ENCODE measurements around the gene CDK14. TPM values are rescaled to one million over a fixed set of nuclear protein-coding genes. Genes with fewer than 3 reads are reported as not detected.

Gene CDK14
- total RNA-seq, 2 experiments from 2014 or later = 0.05 to 0.27 TPM

GRCh38 chr7:91025906-91026390 is 429.8 kb downstream of the CDK14 start:
- Mint-ChIP-seq H3K4me3 (no peak overlapping the region), H3K9me3 (no peaks in the 10 kb centered on the region), H3K27ac (no peak overlapping the region), H3K4me1 (ENCODE audit: low read depth) (no peaks in the 10 kb centered on the region), H3K36me3 (ENCODE audit: low read depth) (no peaks in the 10 kb centered on the region), H3K27me3 (no peaks in the 10 kb centered on the region)
- intact Hi-C loops (cut with micrococcal nuclease) = no loop called here
- TF ChIP-seq CTCF (IDR thresholded peaks at IDR 0.05) = no peak
- ATAC-seq = no peak
- ChIA-PET POLR2A (no interaction called here), CTCF (interaction anchor here (2.3 kb wide), 1 partner anchor 9 kb away, joined by 9 read pairs; no protein-coding TSS in a partner anchor)
- DNase-seq = no peak

GRCh38 chr7:91029688-91030087 is 433.6 kb downstream of the CDK14 start:
- Mint-ChIP-seq H3K4me1 (ENCODE audit: low read depth) (no peaks in the 10 kb centered on the region), H3K36me3 (ENCODE audit: low read depth) (no peaks in the 10 kb centered on the region), H3K9me3 (no peaks in the 10 kb centered on the region), H3K27ac (no peak overlapping the region), H3K4me3 (no peak overlapping the region), H3K27me3 (no peaks in the 10 kb centered on the region)
- TF ChIP-seq CTCF (IDR thresholded peaks at IDR 0.05) = no peak
- DNase-seq (no peak), ATAC-seq (no peak)
- intact Hi-C loops (cut with micrococcal nuclease) = loop anchor here (10.0 kb wide), 1 partner anchor 575 kb away; no protein-coding TSS in a partner anchor
- CTCF ChIA-PET = no interaction called here
- POLR2A ChIA-PET = no interaction called here

- POLR2A ChIA-PET = no interaction called here
- Mint-ChIP-seq H3K27me3 (no peaks in the 10 kb centered on the region), H3K4me1 (ENCODE audit: low read depth) (no peaks in the 10 kb centered on the region), H3K4me3 (no peak overlapping the region), H3K9me3 (no peaks in the 10 kb centered on the region), H3K27ac (no peak overlapping the region), H3K36me3 (ENCODE audit: low read depth) (no peaks in the 10 kb centered on the region)
- CTCF ChIA-PET = no interaction called here
- ATAC-seq (no peak), DNase-seq (no peak)
- intact Hi-C loops (cut with micrococcal nuclease) = loop anchor here (10.0 kb wide), 1 partner anchor 576 kb away; no protein-coding TSS in a partner anchor
- TF ChIP-seq CTCF (IDR thresholded peaks at IDR 0.05) = no peak
Observed at GRCh38 chr7:91030680-91031380, 434.7 kb downstream of the CDK14 start.

GRCh38 chr7:91031757-91032156 is 435.6 kb downstream of the CDK14 start:
- no peaks in the 10 kb centered on the region for H3K36me3 Mint-ChIP-seq (ENCODE audit: low read depth)
- H3K4me1 Mint-ChIP-seq (ENCODE audit: low read depth) = no peaks in the 10 kb centered on the region
- H3K27ac Mint-ChIP-seq = no peak overlapping the region
- no peak for TF ChIP-seq CTCF (IDR thresholded peaks at IDR 0.05)
- CTCF ChIA-PET = no interaction called here
- POLR2A ChIA-PET = no interaction called here
- no peak overlapping the region for H3K4me3 Mint-ChIP-seq
- ATAC-seq (no peak), DNase-seq (no peak)
- intact Hi-C loops (cut with micrococcal nuclease) = loop anchor here (10.0 kb wide), 1 partner anchor 577 kb away; no protein-coding TSS in a partner anchor
- no peaks in the 10 kb centered on the region for H3K9me3 Mint-ChIP-seq
- H3K27me3 Mint-ChIP-seq = no peaks in the 10 kb centered on the region

GRCh38 chr7:91033574-91033973 is 437.5 kb downstream of the CDK14 start:
- ChIA-PET POLR2A (no interaction called here), CTCF (no interaction called here)
- Mint-ChIP-seq H3K27ac (no peak overlapping the region), H3K27me3 (no peaks in the 10 kb centered on the region), H3K4me3 (no peak overlapping the region), H3K36me3 (ENCODE audit: low read depth) (no peaks in the 10 kb centered on the region), H3K4me1 (ENCODE audit: low read depth) (no peaks in the 10 kb centered on the region), H3K9me3 (no peaks in the 10 kb centered on the region)
- no peak for TF ChIP-seq CTCF (IDR thresholded peaks at IDR 0.05)
- intact Hi-C loops (cut with micrococcal nuclease) = loop anchor here (10.0 kb wide), 1 partner anchor 579 kb away; no protein-coding TSS in a partner anchor
- no peak for ATAC-seq
- no peak for DNase-seq
